SH-SY5Y (cell line): Measurements from ENCODE around the gene PNPLA5.

Experiments used
- GATA2 ChIP-seq: IDR thresholded peaks from 2 replicates; pipeline ENCODE4 v1.6.1; 2011; ENCODE audit warnings: mild to moderate bottlenecking, low read depth, low read length
- GATA3 ChIP-seq: IDR thresholded peaks from 2 replicates; pipeline ENCODE4 v1.6.1; 2011; ENCODE audit warnings: low read depth, mild to moderate bottlenecking, low read length, moderate library complexity

GRCh38 chr22:43862882-43863202 is 29.0 kb downstream of the PNPLA5 start:
- TF ChIP-seq GATA2 (no peak), GATA3 (no peak)
